H9 (cell line): ENCODE measurements around the gene INAFM1. TPM values are rescaled to one million over a fixed set of nuclear protein-coding genes. Genes with fewer than 3 reads are reported as not detected.

Experiments used
- DNase-seq: peaks from one replicate; pipeline ENCODE4 v3.0.0-alpha.2; 2017
- H2AFZ ChIP-seq: one replicate; pipeline ENCODE4 v1.6.1; 2013; ENCODE audit warnings: mild to moderate bottlenecking, low read length, control low read depth, moderate library complexity
- H2AK5ac ChIP-seq: 2 replicates; pipeline ENCODE4 v1.6.1; 2013; ENCODE audit warnings: low read length, control low read depth, mixed read lengths; ENCODE audit not compliant: insufficient read length
- H2BK120ac ChIP-seq: one replicate; pipeline ENCODE4 v1.6.1; 2013; ENCODE audit warnings: low read depth, mild to moderate bottlenecking, low read length, control low read depth, inconsistent platforms; ENCODE audit not compliant: poor library complexity, severe bottlenecking
- H2BK12ac ChIP-seq: 2 replicates; pipeline ENCODE4 v1.6.1; 2013; ENCODE audit warnings: low read length, control low read depth, mixed read lengths, low read depth; ENCODE audit not compliant: insufficient read length
- H2BK15ac ChIP-seq: 2 replicates; pipeline ENCODE4 v1.6.1; 2013; ENCODE audit warnings: low read depth, low read length, control low read depth
- H2BK20ac ChIP-seq: one replicate; pipeline ENCODE4 v1.6.1; 2013; ENCODE audit warnings: low read depth, mild to moderate bottlenecking, low read length, control low read depth, inconsistent platforms; ENCODE audit not compliant: poor library complexity, severe bottlenecking
- H2BK5ac ChIP-seq: 2 replicates; pipeline ENCODE4 v1.6.1; 2013; ENCODE audit warnings: low read length, control low read depth, mixed read lengths; ENCODE audit not compliant: insufficient read length
- H3K14ac ChIP-seq: 2 replicates; pipeline ENCODE4 v1.6.1; 2013; ENCODE audit warnings: low read length, control low read depth; ENCODE audit not compliant: insufficient read depth
- H3K18ac ChIP-seq: 2 replicates; pipeline ENCODE4 v1.6.1; 2013; ENCODE audit warnings: low read depth, mild to moderate bottlenecking, mixed read lengths, low read length, control low read depth; ENCODE audit not compliant: insufficient read length
- H3K23ac ChIP-seq: 2 replicates; pipeline ENCODE4 v1.6.1; 2013; ENCODE audit warnings: low read length, control low read depth, mixed read lengths, low read depth; ENCODE audit not compliant: insufficient read length
- H3K23me2 ChIP-seq: 2 replicates; pipeline ENCODE4 v1.6.1; 2013; ENCODE audit warnings: low read depth, mild to moderate bottlenecking, mixed read lengths, low read length, control low read depth; ENCODE audit not compliant: insufficient read length, poor library complexity, severe bottlenecking
- H3K27ac ChIP-seq: 2 replicates; pipeline ENCODE4 v1.5.1; 2013; ENCODE audit warnings: low read length, control low read depth, mixed read lengths, low read depth; ENCODE audit not compliant: insufficient read length
- H3K27me3 ChIP-seq: 2 replicates; pipeline ENCODE4 v1.6.1; 2013; ENCODE audit warnings: low read length, control low read depth, inconsistent platforms; ENCODE audit not compliant: insufficient read depth
- H3K4ac ChIP-seq: 2 replicates; pipeline ENCODE4 v1.6.1; 2013; ENCODE audit warnings: low read depth, mild to moderate bottlenecking, control low read depth, inconsistent platforms, low read length, moderate library complexity
- H3K4me1 ChIP-seq: 2 replicates; pipeline ENCODE4 v1.6.1; 2013; ENCODE audit warnings: low read length, control low read depth, inconsistent platforms; ENCODE audit not compliant: insufficient read depth
- H3K4me2 ChIP-seq: 2 replicates; pipeline ENCODE4 v1.6.1; 2013; ENCODE audit warnings: low read length, control low read depth, mixed read lengths; ENCODE audit not compliant: insufficient read length, insufficient read depth
- H3K56ac ChIP-seq: 2 replicates; pipeline ENCODE4 v1.6.1; 2013; ENCODE audit warnings: low read depth, mild to moderate bottlenecking, mixed read lengths, low read length, control low read depth; ENCODE audit not compliant: insufficient read length
- H3K79me1 ChIP-seq: 2 replicates; pipeline ENCODE4 v1.6.1; 2013; ENCODE audit warnings: low read depth, mild to moderate bottlenecking, moderate library complexity, low read length, control low read depth, inconsistent platforms; ENCODE audit not compliant: insufficient read depth, poor library complexity, severe bottlenecking
- H3K79me2 ChIP-seq: 2 replicates; pipeline ENCODE4 v1.6.1; 2013; ENCODE audit warnings: low read length, control low read depth, inconsistent platforms; ENCODE audit not compliant: insufficient read depth
- H3K9ac ChIP-seq: 2 replicates; pipeline ENCODE4 v1.6.1; 2013; ENCODE audit warnings: low read length, control low read depth, mixed read lengths; ENCODE audit not compliant: insufficient read length; ENCODE audit errors: extremely low read depth
- H3K9me3 ChIP-seq: one replicate; pipeline ENCODE4 v1.6.1; 2013; ENCODE audit warnings: low read depth, low read length, inconsistent platforms; ENCODE audit not compliant: control insufficient read depth
- H3T11ph ChIP-seq: one replicate; pipeline ENCODE4 v1.6.1; 2013; ENCODE audit warnings: mild to moderate bottlenecking, low read length, control low read depth, inconsistent platforms
- H4K20me1 ChIP-seq: one replicate; pipeline ENCODE4 v1.6.1; 2013; ENCODE audit not compliant: control insufficient read depth, insufficient read length, insufficient read depth
- H4K5ac ChIP-seq: 2 replicates; pipeline ENCODE4 v1.6.1; 2013; ENCODE audit warnings: low read depth, mild to moderate bottlenecking, mixed read lengths, low read length, control low read depth; ENCODE audit not compliant: insufficient read length
- H4K8ac ChIP-seq: replicated peaks from 2 replicates; pipeline ENCODE4 v1.6.1; 2013; ENCODE audit warnings: low read length, control low read depth, mixed read lengths, low read depth; ENCODE audit not compliant: insufficient read length
- H4K91ac ChIP-seq: 2 replicates; pipeline ENCODE4 v1.6.1; 2013; ENCODE audit warnings: low read depth, mild to moderate bottlenecking, moderate library complexity, mixed read lengths, low read length, control low read depth; ENCODE audit not compliant: insufficient read length
- H3K27ac Mint-ChIP-seq, 3 experiments: 2 replicates in 2 of 3; 3 replicates in 1 of 3; pipeline ENCODE4 v1.8.0; 2020 to 2021; ENCODE audit warnings: mixed read lengths in 3 of 3, mild to moderate bottlenecking in 1 of 3, moderate library complexity in 1 of 3
- H3K27me3 Mint-ChIP-seq: 2 replicates; pipeline ENCODE4 v1.8.0; 2021; ENCODE audit warnings: low read depth, mild to moderate bottlenecking, moderate library complexity, mixed read lengths
- H3K36me3 Mint-ChIP-seq, 3 experiments: 2 replicates in 2 of 3; 3 replicates in 1 of 3; pipeline ENCODE4 v1.8.0; 2020 to 2021; ENCODE audit warnings: low read depth in 3 of 3, mixed read lengths in 3 of 3; ENCODE audit not compliant: insufficient read depth in 1 of 3
- H3K4me1 Mint-ChIP-seq, 2 experiments: 2 replicates each; pipeline ENCODE4 v1.8.0; 2020; ENCODE audit warnings: mixed read lengths in 2 of 2
- H3K4me3 Mint-ChIP-seq, 2 experiments: 2 replicates in 1 of 2; 3 replicates in 1 of 2; pipeline ENCODE4 v1.8.0; 2020 to 2021; ENCODE audit warnings: mild to moderate bottlenecking in 2 of 2, mixed read lengths in 2 of 2, moderate library complexity in 1 of 2
- H3K9me3 Mint-ChIP-seq, 2 experiments: 2 replicates in 1 of 2; 3 replicates in 1 of 2; pipeline ENCODE4 v1.8.0; 2020; ENCODE audit warnings: mild to moderate bottlenecking in 2 of 2, mixed read lengths in 2 of 2, moderate library complexity in 1 of 2
- CTCF ChIP-seq: fragments of 200-600 bp; sonication (generic); conservative IDR thresholded peaks from 3 replicates; pipeline ENCODE4 v1.8.0; 2021; ENCODE audit warnings: antibody characterized with exemption, mild to moderate bottlenecking
- WGBS: extraction: QIAGEN DNeasy Blood & Tissue Kit; methylation state at CpG from one replicate; pipeline ENCODE4 v1.1.7; 2013; ENCODE audit warnings: missing lambda C conversion rate, low lambda C conversion rate, mixed read lengths; ENCODE audit not compliant: insufficient read length; ENCODE audit errors: extremely low coverage; 5-methylcytosine and 5-hydroxymethylcytosine counted together
- total RNA-seq: library from RNA; stranded (reverse); gene quantifications from 2 replicates; pipeline ENCODE4 v1.2.1, GENCODE V29; 2021

INAFM1 gene
- total RNA-seq, 1 experiment from 2014 or later, result 8.5 TPM

- H3K4me2 ChIP-seq, result no peak overlapping the region
- H3K4ac ChIP-seq, result no peak overlapping the region
- H2BK12ac ChIP-seq, result no peak overlapping the region
- H2BK5ac ChIP-seq, result no peak overlapping the region
- DNase-seq, result peak; percentile 100
- Mint-ChIP-seq H3K4me1 (peaks cover 12 to 21% of the 10 kb centered on the region in 2 experiments), H3K4me3 (peak overlapping the region; percentile 86 to 89), H3K36me3 (peaks cover 31 to 40% (median 36%) of the 10 kb centered on the region in 3 experiments; a peak in 6 of 7 replicates), H3K27me3 (peaks cover 4% of the 10 kb centered on the region; the same call in 1 of the 2 replicates), H3K9me3 (no peaks in the 10 kb centered on the region), H3K27ac (peak overlapping the region; percentile 96 to 99 (median 99); a peak in 6 of 7 replicates)
- no peak overlapping the region for H2AK5ac ChIP-seq
- no peak overlapping the region for H2BK20ac ChIP-seq
- H3K4me1 ChIP-seq, result no peaks in the 10 kb centered on the region
- no peak overlapping the region for H3K56ac ChIP-seq
- H3K18ac ChIP-seq, result no peak overlapping the region
- peaks cover 12% of the 10 kb centered on the region for H3K23me2 ChIP-seq
- no peak overlapping the region for H3K9ac ChIP-seq
- H2BK15ac ChIP-seq, result no peak overlapping the region
- no peak overlapping the region for H4K91ac ChIP-seq
- H3K14ac ChIP-seq, result no peak overlapping the region
- H3K23ac ChIP-seq, result no peak overlapping the region
- no peak overlapping the region for H3K27ac ChIP-seq
- H3K9me3 ChIP-seq, result no peaks in the 10 kb centered on the region
- no peaks in the 10 kb centered on the region for H4K20me1 ChIP-seq
- H3K79me1 ChIP-seq, result no peaks in the 10 kb centered on the region
- no peaks in the 10 kb centered on the region for H3K27me3 ChIP-seq
- H3T11ph ChIP-seq, result no peak overlapping the region
- TF ChIP-seq CTCF, result no peak
- H4K5ac ChIP-seq, result no peak overlapping the region
- no peak overlapping the region for H2AFZ ChIP-seq
- no peaks in the 10 kb centered on the region for H3K79me2 ChIP-seq
- H4K8ac ChIP-seq, result no peak overlapping the region
- no CpG with 5 or more reads among the region's 52 CpGs for WGBS
- no peak overlapping the region for H2BK120ac ChIP-seq
Observed at GRCh38 chr19:47256693-47257410, 17.8 kb upstream of the INAFM1 start.
